ENCODE results near the gene SMIM44.

Gene SMIM44

DNA sequence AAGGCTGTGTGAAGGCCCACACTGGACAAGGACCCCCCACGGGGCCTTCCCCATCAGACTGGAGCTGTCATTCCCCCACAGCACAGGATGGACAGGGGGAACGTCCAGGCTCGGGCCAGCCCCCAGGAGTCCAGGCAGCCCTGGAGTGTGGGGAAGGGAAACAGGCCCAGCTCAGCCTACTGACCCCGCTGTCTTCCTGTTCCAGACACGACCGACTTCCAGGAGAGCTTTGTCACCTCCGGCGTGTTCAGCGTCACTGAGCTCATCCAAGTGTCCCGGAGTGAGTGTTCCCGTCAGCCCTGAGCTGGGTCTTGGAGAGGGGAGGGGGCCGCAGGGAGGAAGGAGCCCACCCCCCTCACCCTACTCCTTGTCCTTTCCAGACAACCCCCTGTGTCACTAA, 49.9 kb downstream of the SMIM44 start:
- Histone ChIP-seq H3K4me1 (no peaks in the 10 kb centered on the region), H3K79me2 (peaks cover 34% of the 10 kb centered on the region), H3K27ac (peak overlapping the region; percentile 43), H3K4me3 (ENCODE audit: low read depth, low read length) (no peak overlapping the region), H3K27me3 (ENCODE audit: control insufficient read depth, insufficient read depth, low read length) (no peaks in the 10 kb centered on the region), H3K4me2 (ENCODE audit: low read length) (no peak overlapping the region), H3K36me3 (ENCODE audit: control insufficient read depth, insufficient read depth, low read length) (no peaks in the 10 kb centered on the region), H3K9ac (no peak overlapping the region), H2AFZ (no peak overlapping the region), H3K9me3 (ENCODE audit: control insufficient read depth, low read length) (no peaks in the 10 kb centered on the region)
- TF ChIP-seq, protein P1, sequence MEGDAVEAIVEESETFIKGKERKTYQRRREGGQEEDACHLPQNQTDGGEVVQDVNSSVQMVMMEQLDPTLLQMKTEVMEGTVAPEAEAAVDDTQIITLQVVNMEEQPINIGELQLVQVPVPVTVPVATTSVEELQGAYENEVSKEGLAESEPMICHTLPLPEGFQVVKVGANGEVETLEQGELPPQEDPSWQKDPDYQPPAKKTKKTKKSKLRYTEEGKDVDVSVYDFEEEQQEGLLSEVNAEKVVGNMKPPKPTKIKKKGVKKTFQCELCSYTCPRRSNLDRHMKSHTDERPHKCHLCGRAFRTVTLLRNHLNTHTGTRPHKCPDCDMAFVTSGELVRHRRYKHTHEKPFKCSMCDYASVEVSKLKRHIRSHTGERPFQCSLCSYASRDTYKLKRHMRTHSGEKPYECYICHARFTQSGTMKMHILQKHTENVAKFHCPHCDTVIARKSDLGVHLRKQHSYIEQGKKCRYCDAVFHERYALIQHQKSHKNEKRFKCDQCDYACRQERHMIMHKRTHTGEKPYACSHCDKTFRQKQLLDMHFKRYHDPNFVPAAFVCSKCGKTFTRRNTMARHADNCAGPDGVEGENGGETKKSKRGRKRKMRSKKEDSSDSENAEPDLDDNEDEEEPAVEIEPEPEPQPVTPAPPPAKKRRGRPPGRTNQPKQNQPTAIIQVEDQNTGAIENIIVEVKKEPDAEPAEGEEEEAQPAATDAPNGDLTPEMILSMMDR (IDR thresholded peaks at IDR 0.05), result no peak
